Breast epithelium (tissue), 4 donors: ENCODE data around the gene CFLAR. TPM values are rescaled to one million over a fixed set of nuclear protein-coding genes. Genes with fewer than 3 reads are reported as not detected.

ENCODE experiments used
- DNase-seq, 2 donors: peaks; one replicate each; pipeline ENCODE4 v3.0.0-alpha.2; 2019; ENCODE audit warnings: low spot score in 2 of 2
- H3K27ac ChIP-seq, 2 donors: fragments of 200-600 bp; sonication (generic) in 1 of 2; one replicate each; pipeline ENCODE4 v1.5.1; 2016 to 2019; ENCODE audit warnings: mild to moderate bottlenecking in 1 of 2
- H3K27me3 ChIP-seq, 2 donors: fragments of 200-600 bp; sonication (generic) in 1 of 2; one replicate each; pipeline versions ENCODE4 v1.5.1 to v1.6.0; 2017 to 2019; ENCODE audit warnings: control low read depth in 1 of 2, mild to moderate bottlenecking in 1 of 2
- H3K36me3 ChIP-seq: fragments of 200-600 bp; one replicate; pipeline ENCODE4 v1.5.1; 2019
- H3K4me1 ChIP-seq, 2 donors: fragments of 200-600 bp; sonication (generic); one replicate each; pipeline ENCODE4 v1.5.1; 2016 to 2019; ENCODE audit warnings: control low read depth in 1 of 2
- H3K4me3 ChIP-seq, 3 donors: fragments of 200-600 bp; sonication (generic); 1 replicate in 2 of 3; 2 replicates in 1 of 3; pipeline ENCODE4 v1.5.1; 2016 to 2019; ENCODE audit warnings: mild to moderate bottlenecking in 3 of 3, moderate library complexity in 2 of 3
- H3K9me3 ChIP-seq, 2 donors: fragments of 200-600 bp; sonication (generic) in 1 of 2; one replicate each; pipeline ENCODE4 v1.5.1; 2016 to 2019; ENCODE audit warnings: control low read depth in 1 of 2
- POLR2A ChIP-seq: fragments of 450-650 bp; IDR thresholded peaks from one replicate; pipeline ENCODE4 v1.6.1; 2016; ENCODE audit warnings: antibody characterized with exemption, mild to moderate bottlenecking, moderate library complexity
- POLR2AphosphoS5 ChIP-seq, 3 donors: sonication (generic); formaldehyde crosslinking; IDR thresholded peaks; one replicate each; pipeline ENCODE4 v1.6.1; 2017; ENCODE audit warnings: antibody characterized with exemption in 3 of 3
- intact Hi-C: fragments of 100-400 bp; cut with DNase I; formaldehyde crosslinking; loops from one replicate; pipeline ENCODE4 v1.15.1; 2023; ENCODE audit warnings: low total_unique reads
- total RNA-seq, 3 donors: library from RNA; depleted of rRNA; stranded (reverse); fragments of >200 nt; gene quantifications; one replicate each; pipeline ENCODE4 v1.1.0, GENCODE V29; 2016
- TF ChIP-seq, protein P1 (sequence below), 3 donors: fragments of 450-650 bp; IDR thresholded peaks; one replicate each; pipeline ENCODE4 v1.5.1; 2016 to 2017; ENCODE audit warnings: antibody characterized with exemption in 3 of 3, mild to moderate bottlenecking in 3 of 3, moderate library complexity in 3 of 3

The CFLAR gene
- total RNA-seq, 3 donors from 2014 or later, result 180 to 322 (median 207) TPM

DNA sequence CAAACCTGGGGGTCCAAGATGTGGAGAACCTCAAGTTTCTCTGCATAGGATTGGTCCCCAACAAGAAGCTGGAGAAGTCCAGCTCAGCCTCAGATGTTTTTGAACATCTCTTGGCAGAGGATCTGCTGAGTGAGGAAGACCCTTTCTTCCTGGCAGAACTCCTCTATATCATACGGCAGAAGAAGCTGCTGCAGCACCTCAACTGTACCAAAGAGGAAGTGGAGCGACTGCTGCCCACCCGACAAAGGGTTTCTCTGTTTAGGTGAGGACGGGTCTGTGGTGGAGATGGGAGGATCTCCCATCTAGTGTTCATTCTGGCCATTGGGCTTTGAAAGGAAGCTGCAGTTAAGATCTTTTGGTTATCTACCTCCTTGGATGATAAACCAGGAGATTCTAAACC lies 69.9 kb downstream of the CFLAR start:
- TF ChIP-seq POLR2AphosphoS5 (IDR thresholded peaks at IDR 0.05), result no peak
- TF ChIP-seq, protein P1, sequence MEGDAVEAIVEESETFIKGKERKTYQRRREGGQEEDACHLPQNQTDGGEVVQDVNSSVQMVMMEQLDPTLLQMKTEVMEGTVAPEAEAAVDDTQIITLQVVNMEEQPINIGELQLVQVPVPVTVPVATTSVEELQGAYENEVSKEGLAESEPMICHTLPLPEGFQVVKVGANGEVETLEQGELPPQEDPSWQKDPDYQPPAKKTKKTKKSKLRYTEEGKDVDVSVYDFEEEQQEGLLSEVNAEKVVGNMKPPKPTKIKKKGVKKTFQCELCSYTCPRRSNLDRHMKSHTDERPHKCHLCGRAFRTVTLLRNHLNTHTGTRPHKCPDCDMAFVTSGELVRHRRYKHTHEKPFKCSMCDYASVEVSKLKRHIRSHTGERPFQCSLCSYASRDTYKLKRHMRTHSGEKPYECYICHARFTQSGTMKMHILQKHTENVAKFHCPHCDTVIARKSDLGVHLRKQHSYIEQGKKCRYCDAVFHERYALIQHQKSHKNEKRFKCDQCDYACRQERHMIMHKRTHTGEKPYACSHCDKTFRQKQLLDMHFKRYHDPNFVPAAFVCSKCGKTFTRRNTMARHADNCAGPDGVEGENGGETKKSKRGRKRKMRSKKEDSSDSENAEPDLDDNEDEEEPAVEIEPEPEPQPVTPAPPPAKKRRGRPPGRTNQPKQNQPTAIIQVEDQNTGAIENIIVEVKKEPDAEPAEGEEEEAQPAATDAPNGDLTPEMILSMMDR (IDR thresholded peaks at IDR 0.05), result no peak
- TF ChIP-seq POLR2A, result no peak
- H3K9me3 ChIP-seq, result no peaks in the 10 kb centered on the region
- no peak overlapping the region for H3K4me3 ChIP-seq
- H3K27ac ChIP-seq, result peak overlapping the region in 1 of 2 donors; percentile 25
- no peaks in the 10 kb centered on the region for H3K27me3 ChIP-seq
- no peaks in the 10 kb centered on the region for H3K4me1 ChIP-seq
- intact Hi-C loops, result no loop called here
- H3K36me3 ChIP-seq, result no peaks in the 10 kb centered on the region
- DNase-seq, result no peak

DNA sequence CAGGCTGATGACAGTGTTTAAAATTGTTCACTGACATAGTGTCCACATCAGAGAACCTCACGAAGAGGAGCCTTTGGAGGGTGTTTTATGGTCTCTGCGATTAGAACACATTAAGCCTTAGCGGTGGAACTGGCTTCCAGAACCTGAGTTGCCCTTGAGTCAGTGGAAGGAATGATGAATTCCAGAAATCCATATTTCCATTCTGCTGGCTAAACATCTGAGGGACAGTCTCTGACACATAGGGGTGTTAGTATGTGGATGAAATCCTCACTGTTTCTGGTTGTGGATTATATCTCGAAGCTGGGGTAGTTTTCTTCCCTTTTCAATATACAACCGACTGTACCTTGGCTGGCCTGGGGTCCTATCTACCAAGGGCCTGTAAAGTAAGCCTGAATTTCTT lies 71.0 kb downstream of the CFLAR start:
- no peak for DNase-seq
- no peaks in the 10 kb centered on the region for H3K4me1 ChIP-seq
- H3K27me3 ChIP-seq, result no peaks in the 10 kb centered on the region
- intact Hi-C loops, result no loop called here
- no peaks in the 10 kb centered on the region for H3K9me3 ChIP-seq
- no peak overlapping the region for H3K27ac ChIP-seq
- no peak for TF ChIP-seq POLR2A
- TF ChIP-seq, protein P1 (IDR thresholded peaks at IDR 0.05), result no peak
- TF ChIP-seq POLR2AphosphoS5 (IDR thresholded peaks at IDR 0.05), result no peak
- H3K4me3 ChIP-seq, result no peak overlapping the region
- no peaks in the 10 kb centered on the region for H3K36me3 ChIP-seq

DNA sequence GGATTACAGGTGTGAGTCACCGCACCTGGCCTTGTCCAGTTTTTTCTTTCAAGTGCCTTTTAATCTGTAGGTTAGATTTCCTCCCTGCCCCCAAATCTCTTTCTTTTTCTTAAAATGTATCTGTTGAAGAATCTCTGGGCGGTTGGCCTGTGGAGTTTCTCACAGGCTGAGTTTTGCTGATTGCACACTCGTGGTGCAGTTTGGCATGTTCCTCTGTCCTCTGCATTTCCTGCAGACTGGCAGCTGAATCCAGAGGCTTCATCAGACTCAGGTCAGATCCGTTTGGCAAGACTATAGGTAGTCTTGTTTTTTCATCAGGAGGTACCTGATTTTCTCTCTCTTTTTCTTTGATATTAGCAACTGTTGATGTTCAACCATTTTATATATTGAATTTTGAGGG lies 72.5 kb downstream of the CFLAR start:
- no peak for TF ChIP-seq POLR2A
- TF ChIP-seq, protein P1 (IDR thresholded peaks at IDR 0.05), result no peak
- no peak for TF ChIP-seq POLR2AphosphoS5 (IDR thresholded peaks at IDR 0.05)
- no peak for DNase-seq
- Histone ChIP-seq H3K9me3 (no peaks in the 10 kb centered on the region), H3K4me3 (no peak overlapping the region), H3K27me3 (no peaks in the 10 kb centered on the region), H3K36me3 (no peaks in the 10 kb centered on the region), H3K4me1 (no peaks in the 10 kb centered on the region), H3K27ac (no peak overlapping the region)
- intact Hi-C loops, result no loop called here

DNA sequence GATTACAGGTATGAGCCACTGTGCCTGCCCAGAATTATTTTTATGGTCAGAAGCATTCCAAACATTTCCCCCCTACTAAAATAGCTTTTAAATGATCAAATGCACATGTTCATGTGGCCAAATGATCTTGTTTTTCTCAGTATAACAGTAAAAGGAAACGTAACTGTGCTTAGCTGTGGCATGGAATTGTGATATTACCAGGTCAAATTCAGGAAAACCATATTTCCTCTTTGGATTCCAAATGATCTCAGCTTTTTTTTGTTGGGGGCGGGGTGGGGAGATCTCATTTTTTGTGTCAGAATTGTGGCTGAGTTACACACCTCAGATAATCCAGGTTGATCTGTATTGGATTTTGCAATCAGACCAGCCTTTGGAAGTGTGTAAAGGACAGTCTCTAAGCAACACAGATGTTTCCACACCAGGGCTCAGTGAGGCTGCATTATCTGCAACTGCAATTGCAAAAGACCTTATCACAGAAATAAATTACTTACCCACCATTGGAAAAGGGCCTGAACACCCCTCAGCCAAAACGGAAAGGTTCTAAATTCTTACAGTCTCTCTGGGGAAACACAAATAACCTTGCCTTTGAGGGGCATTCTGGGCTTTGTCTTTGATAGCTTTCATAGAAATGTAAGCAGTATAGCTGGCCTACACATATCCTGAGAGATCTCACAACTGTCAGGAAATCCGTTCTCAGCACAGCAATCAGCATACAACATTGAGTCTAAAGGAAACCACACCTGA lies 75.3 kb downstream of the CFLAR start:
- intact Hi-C loops, result loop anchor here (2.0 kb wide), 1 partner anchor 53 kb away; no protein-coding TSS in a partner anchor
- peak in 1 of 3 donors; percentile 18 for TF ChIP-seq POLR2AphosphoS5 (IDR thresholded peaks at IDR 0.05)
- TF ChIP-seq, protein P1 (IDR thresholded peaks at IDR 0.05), result no peak
- TF ChIP-seq POLR2A, result no peak
- no peak overlapping the region for H3K4me3 ChIP-seq
- no peaks in the 10 kb centered on the region for H3K9me3 ChIP-seq
- no peak for DNase-seq
- H3K4me1 ChIP-seq, result no peaks in the 10 kb centered on the region
- no peaks in the 10 kb centered on the region for H3K27me3 ChIP-seq
- peak overlapping the region in 1 of 2 donors; percentile 25 for H3K27ac ChIP-seq
- no peaks in the 10 kb centered on the region for H3K36me3 ChIP-seq

DNA sequence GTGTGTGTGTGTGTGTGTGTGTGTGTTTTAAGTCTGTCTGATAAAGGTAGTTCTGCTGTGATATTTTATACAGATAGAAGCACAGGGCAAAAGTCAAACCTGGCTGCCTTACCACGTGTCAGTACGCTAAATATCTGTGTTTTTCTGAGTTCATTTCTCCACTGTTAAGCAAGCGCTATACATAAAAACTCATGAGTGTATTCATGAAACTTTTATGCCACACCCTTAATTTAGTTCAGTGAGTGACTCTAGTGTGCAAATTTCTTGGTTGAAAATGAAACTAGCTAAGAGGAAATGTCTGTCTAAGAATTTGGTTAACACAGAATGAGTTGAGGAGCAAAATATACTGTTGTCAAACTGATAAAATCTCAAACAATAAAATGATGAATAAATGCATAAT lies 78.1 kb downstream of the CFLAR start:
- no peak overlapping the region for H3K27ac ChIP-seq
- no peak overlapping the region for H3K4me3 ChIP-seq
- no peak for DNase-seq
- H3K9me3 ChIP-seq, result no peaks in the 10 kb centered on the region
- no peaks in the 10 kb centered on the region for H3K36me3 ChIP-seq
- intact Hi-C loops, result no loop called here
- H3K4me1 ChIP-seq, result no peaks in the 10 kb centered on the region
- no peaks in the 10 kb centered on the region for H3K27me3 ChIP-seq
- TF ChIP-seq, protein P1 (IDR thresholded peaks at IDR 0.05), result no peak
- TF ChIP-seq POLR2A (no peak), POLR2AphosphoS5 (IDR thresholded peaks at IDR 0.05) (no peak)
